H9 (cell line): ENCODE results near the gene PHOX2A. TPM values are rescaled to one million over a fixed set of nuclear protein-coding genes. Genes with fewer than 3 reads are reported as not detected.
"Not testable (repeated sequence)": the region's sequence is repeated elsewhere in the genome, so short reads cannot be mapped to it uniquely, and the experiment has no call there.

Source experiments
- DNase-seq: peaks from one replicate; pipeline ENCODE4 v3.0.0-alpha.2; 2017
- H2AFZ ChIP-seq: one replicate; pipeline ENCODE4 v1.6.1; 2013; ENCODE audit warnings: mild to moderate bottlenecking, low read length, control low read depth, moderate library complexity
- H2AK5ac ChIP-seq: 2 replicates; pipeline ENCODE4 v1.6.1; 2013; ENCODE audit warnings: low read length, control low read depth, mixed read lengths; ENCODE audit not compliant: insufficient read length
- H2BK120ac ChIP-seq: one replicate; pipeline ENCODE4 v1.6.1; 2013; ENCODE audit warnings: low read depth, mild to moderate bottlenecking, low read length, control low read depth, inconsistent platforms; ENCODE audit not compliant: poor library complexity, severe bottlenecking
- H2BK12ac ChIP-seq: 2 replicates; pipeline ENCODE4 v1.6.1; 2013; ENCODE audit warnings: low read length, control low read depth, mixed read lengths, low read depth; ENCODE audit not compliant: insufficient read length
- H2BK15ac ChIP-seq: 2 replicates; pipeline ENCODE4 v1.6.1; 2013; ENCODE audit warnings: low read depth, low read length, control low read depth
- H2BK20ac ChIP-seq: one replicate; pipeline ENCODE4 v1.6.1; 2013; ENCODE audit warnings: low read depth, mild to moderate bottlenecking, low read length, control low read depth, inconsistent platforms; ENCODE audit not compliant: poor library complexity, severe bottlenecking
- H2BK5ac ChIP-seq: 2 replicates; pipeline ENCODE4 v1.6.1; 2013; ENCODE audit warnings: low read length, control low read depth, mixed read lengths; ENCODE audit not compliant: insufficient read length
- H3K14ac ChIP-seq: 2 replicates; pipeline ENCODE4 v1.6.1; 2013; ENCODE audit warnings: low read length, control low read depth; ENCODE audit not compliant: insufficient read depth
- H3K18ac ChIP-seq: 2 replicates; pipeline ENCODE4 v1.6.1; 2013; ENCODE audit warnings: low read depth, mild to moderate bottlenecking, mixed read lengths, low read length, control low read depth; ENCODE audit not compliant: insufficient read length
- H3K23ac ChIP-seq: 2 replicates; pipeline ENCODE4 v1.6.1; 2013; ENCODE audit warnings: low read length, control low read depth, mixed read lengths, low read depth; ENCODE audit not compliant: insufficient read length
- H3K23me2 ChIP-seq: 2 replicates; pipeline ENCODE4 v1.6.1; 2013; ENCODE audit warnings: low read depth, mild to moderate bottlenecking, mixed read lengths, low read length, control low read depth; ENCODE audit not compliant: insufficient read length, poor library complexity, severe bottlenecking
- H3K27ac ChIP-seq: 2 replicates; pipeline ENCODE4 v1.5.1; 2013; ENCODE audit warnings: low read length, control low read depth, mixed read lengths, low read depth; ENCODE audit not compliant: insufficient read length
- H3K27me3 ChIP-seq: 2 replicates; pipeline ENCODE4 v1.6.1; 2013; ENCODE audit warnings: low read length, control low read depth, inconsistent platforms; ENCODE audit not compliant: insufficient read depth
- H3K4ac ChIP-seq: 2 replicates; pipeline ENCODE4 v1.6.1; 2013; ENCODE audit warnings: low read depth, mild to moderate bottlenecking, control low read depth, inconsistent platforms, low read length, moderate library complexity
- H3K4me1 ChIP-seq: 2 replicates; pipeline ENCODE4 v1.6.1; 2013; ENCODE audit warnings: low read length, control low read depth, inconsistent platforms; ENCODE audit not compliant: insufficient read depth
- H3K4me2 ChIP-seq: 2 replicates; pipeline ENCODE4 v1.6.1; 2013; ENCODE audit warnings: low read length, control low read depth, mixed read lengths; ENCODE audit not compliant: insufficient read length, insufficient read depth
- H3K56ac ChIP-seq: 2 replicates; pipeline ENCODE4 v1.6.1; 2013; ENCODE audit warnings: low read depth, mild to moderate bottlenecking, mixed read lengths, low read length, control low read depth; ENCODE audit not compliant: insufficient read length
- H3K79me1 ChIP-seq: 2 replicates; pipeline ENCODE4 v1.6.1; 2013; ENCODE audit warnings: low read depth, mild to moderate bottlenecking, moderate library complexity, low read length, control low read depth, inconsistent platforms; ENCODE audit not compliant: insufficient read depth, poor library complexity, severe bottlenecking
- H3K79me2 ChIP-seq: 2 replicates; pipeline ENCODE4 v1.6.1; 2013; ENCODE audit warnings: low read length, control low read depth, inconsistent platforms; ENCODE audit not compliant: insufficient read depth
- H3K9ac ChIP-seq: 2 replicates; pipeline ENCODE4 v1.6.1; 2013; ENCODE audit warnings: low read length, control low read depth, mixed read lengths; ENCODE audit not compliant: insufficient read length; ENCODE audit errors: extremely low read depth
- H3K9me3 ChIP-seq: one replicate; pipeline ENCODE4 v1.6.1; 2013; ENCODE audit warnings: low read depth, low read length, inconsistent platforms; ENCODE audit not compliant: control insufficient read depth
- H3T11ph ChIP-seq: one replicate; pipeline ENCODE4 v1.6.1; 2013; ENCODE audit warnings: mild to moderate bottlenecking, low read length, control low read depth, inconsistent platforms
- H4K20me1 ChIP-seq: one replicate; pipeline ENCODE4 v1.6.1; 2013; ENCODE audit not compliant: control insufficient read depth, insufficient read length, insufficient read depth
- H4K5ac ChIP-seq: 2 replicates; pipeline ENCODE4 v1.6.1; 2013; ENCODE audit warnings: low read depth, mild to moderate bottlenecking, mixed read lengths, low read length, control low read depth; ENCODE audit not compliant: insufficient read length
- H4K8ac ChIP-seq: replicated peaks from 2 replicates; pipeline ENCODE4 v1.6.1; 2013; ENCODE audit warnings: low read length, control low read depth, mixed read lengths, low read depth; ENCODE audit not compliant: insufficient read length
- H4K91ac ChIP-seq: 2 replicates; pipeline ENCODE4 v1.6.1; 2013; ENCODE audit warnings: low read depth, mild to moderate bottlenecking, moderate library complexity, mixed read lengths, low read length, control low read depth; ENCODE audit not compliant: insufficient read length
- H3K27ac Mint-ChIP-seq, 3 experiments: 2 replicates in 2 of 3; 3 replicates in 1 of 3; pipeline ENCODE4 v1.8.0; 2020 to 2021; ENCODE audit warnings: mixed read lengths in 3 of 3, mild to moderate bottlenecking in 1 of 3, moderate library complexity in 1 of 3
- H3K27me3 Mint-ChIP-seq: 2 replicates; pipeline ENCODE4 v1.8.0; 2021; ENCODE audit warnings: low read depth, mild to moderate bottlenecking, moderate library complexity, mixed read lengths
- H3K36me3 Mint-ChIP-seq, 3 experiments: 2 replicates in 2 of 3; 3 replicates in 1 of 3; pipeline ENCODE4 v1.8.0; 2020 to 2021; ENCODE audit warnings: low read depth in 3 of 3, mixed read lengths in 3 of 3; ENCODE audit not compliant: insufficient read depth in 1 of 3
- H3K4me1 Mint-ChIP-seq, 2 experiments: 2 replicates each; pipeline ENCODE4 v1.8.0; 2020; ENCODE audit warnings: mixed read lengths in 2 of 2
- H3K4me3 Mint-ChIP-seq, 2 experiments: 2 replicates in 1 of 2; 3 replicates in 1 of 2; pipeline ENCODE4 v1.8.0; 2020 to 2021; ENCODE audit warnings: mild to moderate bottlenecking in 2 of 2, mixed read lengths in 2 of 2, moderate library complexity in 1 of 2
- H3K9me3 Mint-ChIP-seq, 2 experiments: 2 replicates in 1 of 2; 3 replicates in 1 of 2; pipeline ENCODE4 v1.8.0; 2020; ENCODE audit warnings: mild to moderate bottlenecking in 2 of 2, mixed read lengths in 2 of 2, moderate library complexity in 1 of 2
- WGBS: extraction: QIAGEN DNeasy Blood & Tissue Kit; methylation state at CpG from one replicate; pipeline ENCODE4 v1.1.7; 2013; ENCODE audit warnings: missing lambda C conversion rate, low lambda C conversion rate, mixed read lengths; ENCODE audit not compliant: insufficient read length; ENCODE audit errors: extremely low coverage; 5-methylcytosine and 5-hydroxymethylcytosine counted together
- total RNA-seq: library from RNA; stranded (reverse); gene quantifications from 2 replicates; pipeline ENCODE4 v1.2.1, GENCODE V29; 2021
- TF ChIP-seq, protein P1 (sequence below): fragments of 200-600 bp; sonication (generic); conservative IDR thresholded peaks from 3 replicates; pipeline ENCODE4 v1.8.0; 2021; ENCODE audit warnings: antibody characterized with exemption, mild to moderate bottlenecking

The PHOX2A gene
- total RNA-seq, 1 experiment from 2014 or later: 1.4 TPM

- TF ChIP-seq, protein P1, sequence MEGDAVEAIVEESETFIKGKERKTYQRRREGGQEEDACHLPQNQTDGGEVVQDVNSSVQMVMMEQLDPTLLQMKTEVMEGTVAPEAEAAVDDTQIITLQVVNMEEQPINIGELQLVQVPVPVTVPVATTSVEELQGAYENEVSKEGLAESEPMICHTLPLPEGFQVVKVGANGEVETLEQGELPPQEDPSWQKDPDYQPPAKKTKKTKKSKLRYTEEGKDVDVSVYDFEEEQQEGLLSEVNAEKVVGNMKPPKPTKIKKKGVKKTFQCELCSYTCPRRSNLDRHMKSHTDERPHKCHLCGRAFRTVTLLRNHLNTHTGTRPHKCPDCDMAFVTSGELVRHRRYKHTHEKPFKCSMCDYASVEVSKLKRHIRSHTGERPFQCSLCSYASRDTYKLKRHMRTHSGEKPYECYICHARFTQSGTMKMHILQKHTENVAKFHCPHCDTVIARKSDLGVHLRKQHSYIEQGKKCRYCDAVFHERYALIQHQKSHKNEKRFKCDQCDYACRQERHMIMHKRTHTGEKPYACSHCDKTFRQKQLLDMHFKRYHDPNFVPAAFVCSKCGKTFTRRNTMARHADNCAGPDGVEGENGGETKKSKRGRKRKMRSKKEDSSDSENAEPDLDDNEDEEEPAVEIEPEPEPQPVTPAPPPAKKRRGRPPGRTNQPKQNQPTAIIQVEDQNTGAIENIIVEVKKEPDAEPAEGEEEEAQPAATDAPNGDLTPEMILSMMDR: no peak
- H3K4me3 Mint-ChIP-seq: no peak overlapping the region
- H3K23me2 ChIP-seq: no peaks in the 10 kb centered on the region
- no peaks in the 10 kb centered on the region for H3K79me1 ChIP-seq
- WGBS: no CpG with 5 or more reads among the region's 2 CpGs
- H3K9me3 Mint-ChIP-seq: peaks cover 0 to 3% of the 10 kb centered on the region in 2 experiments; a peak in 1 of 5 replicates
- no peak overlapping the region for H3K4me2 ChIP-seq
- no peak overlapping the region for H2BK5ac ChIP-seq
- H2BK15ac ChIP-seq: no peak overlapping the region
- no peaks in the 10 kb centered on the region for H3K36me3 Mint-ChIP-seq
- no peak overlapping the region for H3K27ac ChIP-seq
- H3K79me2 ChIP-seq: no peaks in the 10 kb centered on the region
- no peak for DNase-seq
- H2BK20ac ChIP-seq: no peak overlapping the region
- H3K56ac ChIP-seq: no peak overlapping the region
- no peak overlapping the region for H2BK120ac ChIP-seq
- H3K18ac ChIP-seq: no peak overlapping the region
- H3K4me1 ChIP-seq: no peaks in the 10 kb centered on the region
- H3T11ph ChIP-seq: no peak overlapping the region
- H4K91ac ChIP-seq: no peak overlapping the region
- H4K20me1 ChIP-seq: no peaks in the 10 kb centered on the region
- no peaks in the 10 kb centered on the region for H3K27me3 ChIP-seq
- H2AFZ ChIP-seq: no peak overlapping the region
- H3K9ac ChIP-seq: no peak overlapping the region
- no peaks in the 10 kb centered on the region for H3K4me1 Mint-ChIP-seq
- H3K9me3 ChIP-seq: no peaks in the 10 kb centered on the region
- H3K23ac ChIP-seq: no peak overlapping the region
- no peak overlapping the region for H3K14ac ChIP-seq
- H4K8ac ChIP-seq: no peak overlapping the region
- H3K27me3 Mint-ChIP-seq: peaks cover 11% of the 10 kb centered on the region
- H3K27ac Mint-ChIP-seq: no peak overlapping the region
- H3K4ac ChIP-seq: no peak overlapping the region
- H4K5ac ChIP-seq: no peak overlapping the region
- H2BK12ac ChIP-seq: no peak overlapping the region
- no peak overlapping the region for H2AK5ac ChIP-seq
Measured at GRCh38 chr11:72267956-72268617, 24.1 kb upstream of the PHOX2A start.

DNA sequence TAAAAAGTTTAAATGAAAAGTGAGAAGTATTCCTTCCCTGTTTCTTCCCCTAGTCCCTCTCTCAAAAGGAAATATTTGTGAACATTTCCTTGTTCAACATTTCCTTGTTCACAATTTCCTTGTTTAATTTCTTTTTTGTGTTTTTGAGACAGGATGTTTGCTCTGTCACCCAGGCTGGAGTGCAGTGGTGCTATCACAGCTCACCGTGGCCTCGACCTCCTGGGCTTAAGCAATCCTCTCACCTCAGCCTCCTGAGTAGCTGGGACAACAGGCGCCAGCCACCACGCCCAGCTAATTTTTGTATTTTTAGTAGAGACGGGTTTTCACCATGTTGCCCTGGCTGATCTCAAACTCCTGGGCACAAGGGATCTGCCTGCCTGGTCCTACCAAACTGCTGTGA is 23.0 kb upstream of the PHOX2A start:
- H3T11ph ChIP-seq, H2BK15ac ChIP-seq, H2BK12ac ChIP-seq, DNase-seq, H4K5ac ChIP-seq, H2BK5ac ChIP-seq, H3K9ac ChIP-seq, H2BK20ac ChIP-seq, H3K4me3 Mint-ChIP-seq, H3K23ac ChIP-seq, H3K36me3 Mint-ChIP-seq, H3K4me1 Mint-ChIP-seq, H2AK5ac ChIP-seq, H3K23me2 ChIP-seq, H2BK120ac ChIP-seq, H3K9me3 Mint-ChIP-seq, H3K27ac Mint-ChIP-seq, H3K56ac ChIP-seq, H3K27ac ChIP-seq, H3K79me2 ChIP-seq, H3K4me2 ChIP-seq, H3K14ac ChIP-seq, H4K8ac ChIP-seq, H2AFZ ChIP-seq, H4K91ac ChIP-seq, H3K27me3 ChIP-seq, H3K4me1 ChIP-seq, H3K4ac ChIP-seq, H3K18ac ChIP-seq, H3K9me3 ChIP-seq, H3K79me1 ChIP-seq, H4K20me1 ChIP-seq: not testable (repeated sequence)
- H3K27me3 Mint-ChIP-seq: peaks cover 13% of the 10 kb centered on the region
- WGBS: no CpG with 5 or more reads among the region's 5 CpGs
